SU-DHL-6 (cell line): ENCODE results near the gene HECTD4.

ENCODE experiments used
- H2AFZ ChIP-seq: fragments of 200-600 bp; sonication (generic); 2 replicates; pipeline ENCODE4 v1.6.1; 2014; ENCODE audit warnings: low read depth, mild to moderate bottlenecking, moderate library complexity, mixed read lengths, antibody characterized with exemption, low read length; ENCODE audit not compliant: severe bottlenecking
- H3F3A ChIP-seq: fragments of 200-600 bp; shearing (Covaris generic); 2 replicates; pipeline ENCODE4 v1.6.0; 2016; ENCODE audit warnings: antibody characterized with exemption, mild to moderate bottlenecking; ENCODE audit not compliant: insufficient read depth
- H3K27ac ChIP-seq: fragments of 200-600 bp; sonication (generic); 2 replicates; pipeline ENCODE4 v1.5.1; 2016; ENCODE audit warnings: low read depth, mild to moderate bottlenecking, low read length, moderate library complexity, mixed read lengths
- H3K27me3 ChIP-seq: fragments of 200-600 bp; sonication (generic), shearing (Covaris generic); 2 replicates; pipeline ENCODE4 v1.6.0; 2014; ENCODE audit warnings: mild to moderate bottlenecking, low read length
- H3K36me3 ChIP-seq: fragments of 200-600 bp; sonication (generic); 2 replicates; pipeline ENCODE4 v1.6.1; 2014; ENCODE audit warnings: mild to moderate bottlenecking, low read length, mixed read lengths
- H3K4me2 ChIP-seq: fragments of 300-600, 200-600 bp; shearing (Covaris generic), sonication (generic); 2 replicates; pipeline ENCODE4 v1.6.0; 2014; ENCODE audit warnings: low read length, low read depth, mild to moderate bottlenecking; ENCODE audit not compliant: poor library complexity, severe bottlenecking
- H3K4me3 ChIP-seq: fragments of 200-600 bp; sonication (generic); 2 replicates; pipeline ENCODE4 v1.5.1; 2014; ENCODE audit warnings: antibody characterized with exemption, low read length, mild to moderate bottlenecking, mixed read lengths; ENCODE audit not compliant: insufficient read depth, poor library complexity, severe bottlenecking
- H3K79me2 ChIP-seq: fragments of 200-600 bp; sonication (generic); 2 replicates; pipeline ENCODE4 v1.6.1; 2014; ENCODE audit warnings: mild to moderate bottlenecking, low read length, moderate library complexity; ENCODE audit not compliant: insufficient read depth
- H3K9ac ChIP-seq: fragments of 200-600 bp; sonication (generic); 2 replicates; pipeline ENCODE4 v1.7.0; 2014; ENCODE audit warnings: mild to moderate bottlenecking, low read length
- H3K9me2 ChIP-seq: fragments of 200-600 bp; sonication (generic); replicated peaks from 2 replicates; pipeline ENCODE4 v1.6.1; 2014; ENCODE audit warnings: low read length; ENCODE audit not compliant: insufficient read depth
- H3K9me3 ChIP-seq: fragments of 200-600 bp; sonication (generic); 2 replicates; pipeline ENCODE4 v1.6.1; 2014; ENCODE audit warnings: low read length, mixed read lengths; ENCODE audit not compliant: insufficient read depth
- H4K20me1 ChIP-seq: fragments of 200-600 bp; sonication (generic); 2 replicates; pipeline ENCODE4 v1.6.1; 2014; ENCODE audit warnings: low read depth, mild to moderate bottlenecking, antibody characterized with exemption, low read length, moderate library complexity, mixed read lengths
- CTCF ChIP-seq: fragments of 200-600 bp; sonication (generic); IDR thresholded peaks from one replicate; pipeline ENCODE4 v1.5.1; 2017; ENCODE audit warnings: antibody characterized with exemption, mild to moderate bottlenecking, low read length, moderate library complexity; ENCODE audit not compliant: insufficient read depth, poor library complexity, severe bottlenecking
- EZH2phosphoT487 ChIP-seq: fragments of 200-600 bp; sonication (generic), shearing (Covaris generic); conservative IDR thresholded peaks from 2 replicates; pipeline ENCODE4 v1.6.1; 2018; ENCODE audit warnings: mild to moderate bottlenecking, antibody characterized with exemption, low read length, moderate library complexity, mixed read lengths

Gene HECTD4

GRCh38 chr12:112406519-112407488, 24.6 kb upstream of the HECTD4 start:
- Histone ChIP-seq H4K20me1 (peaks cover 23% of the 10 kb centered on the region), H3K9me2 (no peaks in the 10 kb centered on the region), H3K4me3 (no peak overlapping the region), H3K27ac (no peak overlapping the region), H3K36me3 (peaks cover 43% of the 10 kb centered on the region), H2AFZ (no peak overlapping the region), H3K9ac (peak overlapping the region; percentile 80; the same call in 1 of the 2 replicates), H3K27me3 (no peaks in the 10 kb centered on the region), H3F3A (peaks cover 85% of the 10 kb centered on the region), H3K4me2 (peak overlapping the region; percentile 99), H3K9me3 (no peaks in the 10 kb centered on the region), H3K79me2 (peaks cover 17% of the 10 kb centered on the region)
- TF ChIP-seq EZH2phosphoT487: no peak
- TF ChIP-seq CTCF: no peak

- H4K20me1 ChIP-seq: peaks cover 13% of the 10 kb centered on the region
- no peaks in the 10 kb centered on the region for H3K9me2 ChIP-seq
- no peaks in the 10 kb centered on the region for H3K79me2 ChIP-seq
- H3K9me3 ChIP-seq: no peaks in the 10 kb centered on the region
- H3K4me3 ChIP-seq: no peak overlapping the region
- no peak overlapping the region for H3K9ac ChIP-seq
- H3K27ac ChIP-seq: no peak overlapping the region
- H2AFZ ChIP-seq: no peak overlapping the region
- TF ChIP-seq EZH2phosphoT487: no peak
- TF ChIP-seq CTCF: no peak
- peaks cover 50% of the 10 kb centered on the region for H3F3A ChIP-seq
- H3K36me3 ChIP-seq: peaks cover 26% of the 10 kb centered on the region
- H3K4me2 ChIP-seq: no peak overlapping the region
- no peaks in the 10 kb centered on the region for H3K27me3 ChIP-seq
These were observed 19.8 kb upstream of the HECTD4 start for GRCh38 chr12:112401903-112402498.

GRCh38 chr12:112401054-112401453, 18.8 kb upstream of the HECTD4 start:
- no peaks in the 10 kb centered on the region for H3K9me2 ChIP-seq
- H3K9me3 ChIP-seq: no peaks in the 10 kb centered on the region
- H3K36me3 ChIP-seq: peaks cover 17% of the 10 kb centered on the region
- TF ChIP-seq CTCF (no peak), EZH2phosphoT487 (no peak)
- no peaks in the 10 kb centered on the region for H3K27me3 ChIP-seq
- no peaks in the 10 kb centered on the region for H3K79me2 ChIP-seq
- peaks cover 41% of the 10 kb centered on the region for H3F3A ChIP-seq
- no peak overlapping the region for H3K4me2 ChIP-seq
- no peak overlapping the region for H3K4me3 ChIP-seq
- H2AFZ ChIP-seq: no peak overlapping the region
- H3K9ac ChIP-seq: no peak overlapping the region
- H4K20me1 ChIP-seq: peaks cover 8% of the 10 kb centered on the region
- H3K27ac ChIP-seq: no peak overlapping the region
